AG09309 (cell line): ENCODE results near the gene BAIAP2L2.

Source experiments
- DNase-seq: peaks from one replicate; pipeline ENCODE4 v3.0.0-alpha.2; 2010; ENCODE audit warnings: low read depth
- H3K4me3 ChIP-seq: 2 replicates; pipeline ENCODE4 v1.5.1; 2011; ENCODE audit warnings: mild to moderate bottlenecking, low read depth, low read length, moderate library complexity; ENCODE audit not compliant: control insufficient read depth
- TF ChIP-seq, protein P1 (sequence below): IDR thresholded peaks from 2 replicates; pipeline ENCODE4 v1.5.1; 2011; ENCODE audit warnings: mild to moderate bottlenecking, low read depth, low read length, inconsistent platforms; ENCODE audit not compliant: insufficient read depth, control insufficient read depth; ENCODE audit errors: missing control alignments

BAIAP2L2 gene

DNA sequence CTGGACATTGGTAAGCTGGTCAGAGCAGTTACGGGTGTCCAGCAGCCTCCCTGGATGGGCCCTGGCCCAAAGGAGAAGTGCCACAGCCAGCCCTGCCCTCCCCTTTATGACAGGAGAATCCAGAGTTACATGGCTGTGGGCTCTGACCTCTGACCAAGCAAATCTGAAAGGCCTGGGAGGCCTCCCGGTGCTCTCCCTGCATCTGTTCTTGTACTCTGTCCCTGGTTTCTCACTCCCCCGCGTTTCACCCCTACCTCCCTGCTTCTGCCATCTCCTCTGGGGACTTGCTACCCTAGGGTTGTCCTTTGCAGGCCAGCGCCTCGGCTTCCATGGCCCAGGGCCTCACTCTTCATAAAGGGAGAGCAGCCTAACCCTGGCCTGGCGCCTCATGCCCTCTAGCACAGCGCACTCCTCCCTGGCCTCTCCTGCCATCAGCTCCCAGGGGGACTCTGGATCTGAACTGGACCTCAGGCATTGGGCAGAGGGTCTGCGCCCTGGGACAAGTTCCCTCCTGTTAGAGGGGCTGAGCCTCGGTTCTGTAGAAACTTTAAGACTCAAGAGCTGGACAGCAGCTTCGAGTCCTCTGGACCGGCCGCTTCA lies 42.6 kb downstream of the BAIAP2L2 start:
- TF ChIP-seq, protein P1, sequence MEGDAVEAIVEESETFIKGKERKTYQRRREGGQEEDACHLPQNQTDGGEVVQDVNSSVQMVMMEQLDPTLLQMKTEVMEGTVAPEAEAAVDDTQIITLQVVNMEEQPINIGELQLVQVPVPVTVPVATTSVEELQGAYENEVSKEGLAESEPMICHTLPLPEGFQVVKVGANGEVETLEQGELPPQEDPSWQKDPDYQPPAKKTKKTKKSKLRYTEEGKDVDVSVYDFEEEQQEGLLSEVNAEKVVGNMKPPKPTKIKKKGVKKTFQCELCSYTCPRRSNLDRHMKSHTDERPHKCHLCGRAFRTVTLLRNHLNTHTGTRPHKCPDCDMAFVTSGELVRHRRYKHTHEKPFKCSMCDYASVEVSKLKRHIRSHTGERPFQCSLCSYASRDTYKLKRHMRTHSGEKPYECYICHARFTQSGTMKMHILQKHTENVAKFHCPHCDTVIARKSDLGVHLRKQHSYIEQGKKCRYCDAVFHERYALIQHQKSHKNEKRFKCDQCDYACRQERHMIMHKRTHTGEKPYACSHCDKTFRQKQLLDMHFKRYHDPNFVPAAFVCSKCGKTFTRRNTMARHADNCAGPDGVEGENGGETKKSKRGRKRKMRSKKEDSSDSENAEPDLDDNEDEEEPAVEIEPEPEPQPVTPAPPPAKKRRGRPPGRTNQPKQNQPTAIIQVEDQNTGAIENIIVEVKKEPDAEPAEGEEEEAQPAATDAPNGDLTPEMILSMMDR: no peak

DNA sequence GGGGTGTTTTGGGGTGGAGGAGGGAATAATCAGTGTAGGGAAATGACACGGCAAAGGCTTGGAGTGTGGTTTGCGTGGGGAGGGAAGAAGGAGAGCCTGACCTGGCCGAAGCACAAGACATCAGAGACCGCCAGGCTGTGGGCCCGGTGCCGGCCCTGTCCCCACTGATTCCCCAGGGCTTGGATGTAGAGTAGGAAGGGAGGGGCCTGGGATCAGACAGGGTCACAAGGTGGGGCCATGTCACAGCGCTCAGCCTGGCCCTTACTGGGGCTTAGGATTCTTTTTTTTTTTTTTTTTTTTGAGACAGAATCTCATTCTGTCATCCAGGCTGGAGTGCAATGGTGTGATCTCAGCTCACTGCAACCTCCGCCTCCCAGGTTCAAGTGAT lies 43.5 kb downstream of the BAIAP2L2 start:
- no peak for DNase-seq
- TF ChIP-seq, protein P1: no peak
- H3K4me3 ChIP-seq: no peak overlapping the region

More for the DNA sequence above, 42.6 kb downstream of the BAIAP2L2 start:
- no peak for DNase-seq
- no peak overlapping the region for H3K4me3 ChIP-seq

GRCh38 chr22:38066381-38067027 lies 44.0 kb downstream of the BAIAP2L2 start:
- H3K4me3 ChIP-seq: no peak overlapping the region
- TF ChIP-seq, protein P1: no peak
- no peak for DNase-seq

DNA sequence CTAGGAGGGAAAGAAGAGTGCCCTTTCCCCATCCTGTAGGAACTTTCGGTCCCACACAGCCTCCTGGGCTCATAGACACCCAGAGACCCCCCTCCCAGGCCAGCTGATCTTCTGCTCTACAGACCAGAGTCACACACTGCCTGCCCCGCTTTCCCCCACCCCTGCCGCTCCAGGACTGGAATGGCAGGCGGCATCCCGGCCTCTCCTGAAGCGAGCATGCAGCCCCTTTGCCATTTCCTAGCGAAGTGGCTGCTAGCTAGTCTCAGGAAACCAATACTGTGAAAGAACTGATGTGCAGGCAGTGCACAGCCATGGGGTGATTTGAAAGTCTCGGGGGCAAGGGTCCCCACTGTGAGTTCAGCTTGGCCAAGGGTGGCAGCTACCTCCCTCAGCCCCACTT lies 44.9 kb downstream of the BAIAP2L2 start:
- no peak for DNase-seq
- H3K4me3 ChIP-seq: no peak overlapping the region
- TF ChIP-seq, protein P1: no peak

- H3K4me3 ChIP-seq: no peak overlapping the region
- DNase-seq: no peak
- TF ChIP-seq, protein P1: no peak
These were observed 47.7 kb downstream of the BAIAP2L2 start for GRCh38 chr22:38062791-38063190.

DNA sequence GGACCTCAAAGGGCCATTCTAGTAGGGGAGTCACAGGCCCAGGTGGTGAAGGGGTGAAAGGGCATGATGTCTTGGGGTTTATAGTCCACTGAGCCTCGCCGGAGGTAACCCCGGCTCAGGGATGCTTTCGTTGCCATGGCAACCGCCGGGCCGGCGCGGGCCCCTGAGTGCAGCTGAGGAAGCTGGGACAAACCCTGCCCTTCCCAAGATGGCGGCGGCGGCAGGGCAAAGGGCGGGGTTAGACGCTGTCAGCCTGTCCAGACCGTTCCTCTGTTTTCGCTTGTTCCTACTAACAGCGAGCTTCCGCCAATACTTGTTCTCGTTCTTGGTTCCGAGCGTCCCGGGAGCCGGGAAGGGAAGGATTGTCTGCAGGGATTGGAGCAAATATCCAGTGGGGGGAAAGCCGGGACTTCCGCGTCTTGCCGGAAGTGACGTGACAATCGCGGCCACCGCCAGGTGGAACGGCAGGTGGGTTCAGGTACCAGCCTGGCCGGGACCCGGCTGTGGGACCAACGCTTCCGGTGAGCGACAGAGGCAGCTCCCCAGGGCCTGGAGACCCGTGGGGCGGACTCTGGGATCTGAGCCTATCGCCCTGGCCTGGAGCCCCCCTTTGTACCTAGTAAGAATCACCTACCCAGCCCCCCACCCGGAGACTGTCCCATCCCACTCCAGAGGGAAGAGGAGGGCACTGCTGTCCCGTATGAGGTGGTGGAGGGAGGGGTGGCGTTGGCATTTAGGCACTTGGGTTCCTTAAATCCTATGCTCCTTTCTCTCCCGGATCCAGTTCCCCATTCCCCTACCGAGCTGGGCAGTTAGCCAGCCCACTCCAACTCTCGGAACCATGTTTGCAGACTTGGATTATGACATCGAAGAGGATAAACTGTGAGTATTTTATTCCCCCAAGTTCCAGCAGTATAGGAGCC lies 53.3 kb downstream of the BAIAP2L2 start, which contains the start of gene PICK1:
PICK1 (plus strand) TSS at position 436 of the 923 bp plus-strand sequence; CDS start at position 842, 406 bp downstream.
- H3K4me3 ChIP-seq: peak within 1 kb of the TSS; percentile 77
- TF ChIP-seq, protein P1: no peak
- peak; percentile 68 for DNase-seq
